Measurements from ENCODE around the gene NFIA. TPM values are rescaled to one million over a fixed set of nuclear protein-coding genes. Genes with fewer than 3 reads are reported as not detected.

The NFIA gene
- total and polyA plus RNA-seq, 8 donors, result 9.6 to 108 (median 37.2) TPM

GRCh38 chr1:61121631-61122030, 39.3 kb downstream of the NFIA start:
- peak overlapping the region in 2 of 5 donors; percentile 31 to 55 for H3K27ac ChIP-seq
- no peaks in the 10 kb centered on the region for H3K9me3 ChIP-seq
- TF ChIP-seq CTCF (IDR thresholded peaks at IDR 0.05), result no peak
- no peak for TF ChIP-seq POLR2A (IDR thresholded peaks at IDR 0.05)
- TF ChIP-seq POLR2AphosphoS5 (IDR thresholded peaks at IDR 0.05), result no peak
- no peak for TF ChIP-seq EP300 (IDR thresholded peaks at IDR 0.05)
- no peaks in the 10 kb centered on the region for H3K27me3 ChIP-seq
- no peaks in the 10 kb centered on the region for H3K36me3 ChIP-seq
- peaks cover 32 to 89% (median 57%) of the 10 kb centered on the region in 4 donors for H3K4me1 ChIP-seq
- intact Hi-C loops (cut with DNase I; ENCODE audit: low total_unique reads), result no loop called here
- no peak for DNase-seq
- H3K4me3 ChIP-seq, result no peak overlapping the region

GRCh38 chr1:61122389-61122788, 40.0 kb downstream of the NFIA start:
- H3K4me3 ChIP-seq, result no peak overlapping the region
- no peaks in the 10 kb centered on the region for H3K9me3 ChIP-seq
- peaks cover 32 to 84% (median 54%) of the 10 kb centered on the region in 4 donors for H3K4me1 ChIP-seq
- H3K27ac ChIP-seq, result no peak overlapping the region
- no peaks in the 10 kb centered on the region for H3K27me3 ChIP-seq
- no peak for TF ChIP-seq POLR2A (IDR thresholded peaks at IDR 0.05)
- TF ChIP-seq EP300 (IDR thresholded peaks at IDR 0.05), result no peak
- TF ChIP-seq POLR2AphosphoS5 (IDR thresholded peaks at IDR 0.05), result no peak
- no peak for TF ChIP-seq CTCF (IDR thresholded peaks at IDR 0.05)
- H3K36me3 ChIP-seq, result no peaks in the 10 kb centered on the region
- DNase-seq, result no peak
- 66 to 74% (median 72%) methylated on average over 2 of the region's 2 CpGs for WGBS, 5 donors
- intact Hi-C loops (cut with DNase I; ENCODE audit: low total_unique reads), result no loop called here

GRCh38 chr1:61123326-61123725, 41.0 kb downstream of the NFIA start:
- H3K4me3 ChIP-seq, result no peak overlapping the region
- H3K4me1 ChIP-seq, result peaks cover 32 to 79% (median 54%) of the 10 kb centered on the region in 4 donors
- H3K27ac ChIP-seq, result no peak overlapping the region
- H3K27me3 ChIP-seq, result no peaks in the 10 kb centered on the region
- H3K36me3 ChIP-seq, result no peaks in the 10 kb centered on the region
- intact Hi-C loops (cut with DNase I; ENCODE audit: low total_unique reads), result no loop called here
- 89 to 94% (median 92%) methylated on average over 2 of the region's 2 CpGs for WGBS, 5 donors
- no peak for DNase-seq
- no peaks in the 10 kb centered on the region for H3K9me3 ChIP-seq
- TF ChIP-seq POLR2AphosphoS5 (IDR thresholded peaks at IDR 0.05), result no peak
- no peak for TF ChIP-seq EP300 (IDR thresholded peaks at IDR 0.05)
- TF ChIP-seq CTCF (IDR thresholded peaks at IDR 0.05), result no peak
- TF ChIP-seq POLR2A (IDR thresholded peaks at IDR 0.05), result no peak

- DNase-seq, result no peak
- H3K4me3 ChIP-seq, result no peak overlapping the region
- intact Hi-C loops (cut with DNase I; ENCODE audit: low total_unique reads), result no loop called here
- H3K9me3 ChIP-seq, result no peaks in the 10 kb centered on the region
- H3K27me3 ChIP-seq, result no peaks in the 10 kb centered on the region
- H3K4me1 ChIP-seq, result peaks cover 32 to 73% (median 49%) of the 10 kb centered on the region in 4 donors
- peak overlapping the region in 2 of 5 donors; percentile 63 to 64 for H3K27ac ChIP-seq
- whole genome bisulfite sequencing, 5 donors, result 60 to 78% (median 73%) methylated on average over 2 of the region's 2 CpGs
- TF ChIP-seq POLR2AphosphoS5 (IDR thresholded peaks at IDR 0.05) (no peak), POLR2A (IDR thresholded peaks at IDR 0.05) (no peak), EP300 (IDR thresholded peaks at IDR 0.05) (no peak), CTCF (IDR thresholded peaks at IDR 0.05) (no peak)
- no peaks in the 10 kb centered on the region for H3K36me3 ChIP-seq
Observed at GRCh38 chr1:61124078-61124477, 41.7 kb downstream of the NFIA start.
